ENCODE data around the gene PACRG.

Gene PACRG

GRCh38 chr6:163085426-163085825 is 357.7 kb downstream of the PACRG start:
- no peak for DNase-seq (ENCODE audit: low read depth, low spot score)

DNA sequence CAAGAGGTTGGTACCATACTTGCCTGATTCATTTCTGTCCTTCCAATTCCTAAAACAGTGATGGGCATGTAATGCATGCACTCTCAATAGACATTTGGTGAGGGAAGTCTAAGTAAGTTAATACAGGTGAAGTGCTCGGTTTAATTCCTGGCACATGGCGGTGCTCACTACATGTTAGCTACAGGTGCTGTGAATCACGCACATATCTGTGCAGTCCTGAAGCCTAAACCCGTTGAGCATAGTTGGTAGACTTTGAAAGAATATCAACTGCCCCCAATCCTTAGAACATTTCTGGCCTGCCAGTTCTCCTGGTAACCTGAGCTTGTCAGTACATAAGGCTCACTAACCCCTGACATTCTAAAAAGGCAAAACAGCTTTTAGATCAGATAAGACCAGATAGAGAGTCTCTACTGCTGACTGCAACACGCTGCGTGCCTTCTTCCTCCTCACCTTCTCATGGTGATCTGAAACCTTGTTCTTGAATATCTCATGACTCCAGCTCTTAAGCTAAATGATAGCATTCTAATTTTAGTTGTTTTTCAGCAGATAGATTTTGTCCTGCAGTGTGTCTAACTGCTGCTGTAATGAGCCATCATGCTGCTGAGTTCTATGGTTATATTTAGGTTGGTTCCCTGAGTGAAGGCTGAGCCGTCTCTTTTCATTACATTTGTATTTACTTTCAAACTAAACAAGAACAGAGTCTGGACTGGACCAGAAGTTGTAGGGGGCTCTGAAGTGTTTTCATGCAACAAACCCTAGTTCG is 358.3 kb downstream of the PACRG start:
- DNase-seq (ENCODE audit: low read depth, low spot score) = no peak

- DNase-seq (ENCODE audit: low read depth, low spot score) = no peak
These were observed 358.8 kb downstream of the PACRG start for GRCh38 chr6:163086624-163086920.

- no peak for DNase-seq (ENCODE audit: low read depth, low spot score)
These were observed 360.2 kb downstream of the PACRG start for GRCh38 chr6:163087981-163088380.

- DNase-seq (ENCODE audit: low read depth, low spot score) = no peak
These were observed 365.1 kb downstream of the PACRG start for GRCh38 chr6:163092876-163093275.

- DNase-seq (ENCODE audit: low read depth, low spot score) = no peak
These were observed 367.1 kb downstream of the PACRG start for GRCh38 chr6:163094881-163095280.

- DNase-seq (ENCODE audit: low read depth, low spot score) = no peak
These were observed 367.6 kb downstream of the PACRG start for GRCh38 chr6:163095401-163095800.

DNA sequence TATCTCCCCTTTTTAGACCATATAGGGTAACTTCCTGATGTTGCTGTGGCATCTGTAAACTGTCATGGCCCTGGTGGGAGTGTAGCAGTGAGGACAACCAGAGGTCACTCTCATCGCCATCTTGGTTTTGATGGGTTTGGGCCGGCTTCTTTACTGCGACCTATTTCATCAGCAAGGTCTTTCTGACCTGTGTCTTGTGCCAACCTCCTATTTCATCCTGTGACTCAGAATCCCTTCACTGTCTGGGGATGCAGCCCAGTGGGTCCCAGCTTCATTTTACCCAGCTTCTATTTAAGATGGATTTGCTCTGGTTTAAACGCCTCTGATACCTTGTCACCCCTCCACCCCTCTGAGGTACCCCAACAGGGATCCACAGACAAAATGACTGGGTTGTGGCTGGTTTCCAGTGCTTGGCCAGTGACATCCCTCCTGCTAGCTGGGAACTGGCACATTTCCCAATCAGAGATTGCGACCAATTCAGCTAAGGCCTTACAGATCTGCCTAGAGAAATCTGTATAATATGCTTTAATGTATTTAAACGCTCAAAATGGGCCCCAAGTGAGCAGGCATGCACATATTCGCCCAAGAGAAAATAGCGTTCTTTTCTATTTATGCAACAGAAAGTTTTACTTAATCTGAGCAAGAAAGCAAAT is 371.2 kb downstream of the PACRG start:
- no peak for DNase-seq (ENCODE audit: low read depth, low spot score)

- no peak for DNase-seq (ENCODE audit: low read depth, low spot score)
These were observed 371.9 kb downstream of the PACRG start for GRCh38 chr6:163099621-163100171.

DNA sequence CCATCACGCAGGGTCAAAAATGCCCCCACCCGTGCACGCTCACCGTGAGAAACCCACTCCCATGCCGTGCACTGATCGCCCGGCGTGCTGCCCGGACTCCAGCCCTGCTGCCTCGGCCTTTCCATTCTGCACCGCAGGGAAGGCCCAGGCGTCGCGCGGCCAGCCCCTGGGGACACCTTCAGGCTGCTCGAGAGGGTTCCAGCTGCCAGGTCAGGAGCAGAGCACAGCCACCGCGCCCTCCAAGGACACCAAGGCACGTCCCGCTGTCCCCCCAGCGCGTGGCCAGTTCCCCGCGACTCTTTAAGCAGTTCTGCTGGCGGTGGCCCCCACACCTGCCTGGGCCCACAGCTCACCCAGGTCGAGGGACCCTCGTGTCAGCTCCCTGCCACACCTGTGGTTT is 372.5 kb downstream of the PACRG start:
- DNase-seq (ENCODE audit: low read depth, low spot score) = no peak

DNA sequence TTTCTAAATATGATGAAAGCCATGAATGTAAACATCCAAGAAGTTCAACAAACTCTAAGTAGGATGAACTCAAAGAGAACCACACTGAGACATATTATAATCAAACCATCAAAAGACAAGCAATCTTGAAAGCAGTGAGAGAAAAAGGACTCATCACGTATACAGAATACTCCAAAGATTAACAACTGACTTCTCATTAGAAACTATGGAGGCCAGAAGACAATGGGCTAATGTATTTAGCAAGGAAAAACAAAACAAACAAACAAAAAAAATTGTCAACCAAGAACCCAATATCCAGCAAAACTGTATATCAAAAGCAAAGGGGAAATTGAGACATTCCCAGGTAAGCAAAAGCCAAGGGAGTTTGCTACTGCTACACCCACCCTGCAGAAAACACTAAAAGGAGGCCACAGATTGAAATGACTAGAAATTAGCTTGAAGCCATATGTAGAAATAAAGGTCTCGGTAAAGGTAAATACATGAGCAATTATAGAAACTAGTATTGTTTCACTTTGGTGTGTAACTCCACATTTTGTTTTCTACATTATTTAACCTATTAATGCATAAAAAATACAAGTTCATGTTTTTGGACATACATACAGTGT is 385.7 kb downstream of the PACRG start:
- DNase-seq (ENCODE audit: low read depth, low spot score) = no peak

DNA sequence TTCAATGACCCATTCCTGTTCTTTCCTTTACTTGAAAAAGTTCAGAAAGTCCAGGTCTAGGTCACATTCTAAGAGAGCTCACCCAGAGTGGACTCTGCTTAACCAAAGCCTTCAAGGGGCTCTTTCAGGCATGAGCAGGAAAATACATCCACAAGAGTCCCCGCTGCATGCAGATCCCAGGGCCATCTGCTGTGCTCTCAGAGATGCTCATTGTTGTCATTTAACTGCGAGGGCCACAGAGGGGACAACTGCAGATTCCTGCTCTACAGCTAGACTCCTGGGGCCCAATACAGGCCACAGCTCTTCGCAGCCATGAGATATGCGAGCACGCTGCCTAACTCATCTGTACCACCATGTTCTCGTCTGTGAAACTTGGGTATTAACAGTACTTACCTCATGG is 391.2 kb downstream of the PACRG start:
- DNase-seq (ENCODE audit: low read depth, low spot score) = no peak

GRCh38 chr6:163120223-163120622 is 392.4 kb downstream of the PACRG start:
- no peak for DNase-seq (ENCODE audit: low read depth, low spot score)

- DNase-seq (ENCODE audit: low read depth, low spot score) = no peak
These were observed 393.5 kb downstream of the PACRG start for GRCh38 chr6:163121270-163121669.

DNA sequence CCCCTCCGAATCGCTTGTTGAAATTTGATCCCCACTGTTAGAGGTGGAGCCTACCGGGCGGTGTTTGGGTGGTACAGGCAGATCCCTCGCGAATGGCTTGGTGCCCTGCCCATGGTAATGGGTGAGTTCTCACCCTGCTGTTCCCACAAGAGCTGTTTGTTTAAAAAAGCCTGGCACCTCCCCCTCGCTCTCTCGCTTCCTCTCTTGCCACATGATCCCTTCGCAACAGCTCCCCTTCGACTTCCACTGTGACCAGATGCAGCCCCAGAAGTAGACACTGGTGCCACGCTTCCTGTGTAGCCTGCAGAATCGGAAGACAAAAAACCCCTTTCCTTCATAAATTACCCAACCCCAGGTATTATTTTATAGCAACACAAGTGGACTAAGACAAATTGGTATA is 394.6 kb downstream of the PACRG start:
- no peak for DNase-seq (ENCODE audit: low read depth, low spot score)

- no peak for DNase-seq (ENCODE audit: low read depth, low spot score)
These were observed 395.3 kb downstream of the PACRG start for GRCh38 chr6:163123098-163123497.

DNA sequence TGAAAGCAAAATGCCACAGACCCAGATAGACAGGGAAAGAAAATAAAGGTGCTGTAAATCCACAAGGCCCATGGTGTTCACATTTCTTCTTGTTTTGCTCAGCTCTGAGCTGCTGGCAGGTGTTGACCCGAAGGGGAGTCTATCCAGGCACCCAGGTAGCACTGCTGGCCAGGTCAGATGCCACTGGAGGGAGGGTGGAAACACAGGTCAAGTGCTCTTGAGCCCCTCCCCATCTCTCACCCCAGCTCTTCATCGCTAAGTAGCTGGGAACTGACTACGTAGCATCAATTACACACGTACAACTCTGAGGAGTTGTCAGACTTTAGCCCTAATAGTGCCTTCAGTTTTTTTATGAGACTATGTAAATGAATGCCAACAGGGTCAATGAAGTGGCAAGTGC is 399.0 kb downstream of the PACRG start:
- no peak for DNase-seq (ENCODE audit: low read depth, low spot score)

GRCh38 chr6:163127587-163127986 is 399.8 kb downstream of the PACRG start:
- no peak for DNase-seq (ENCODE audit: low read depth, low spot score)

- no peak for DNase-seq (ENCODE audit: low read depth, low spot score)
These were observed 400.6 kb downstream of the PACRG start for GRCh38 chr6:163128324-163128723.

DNA sequence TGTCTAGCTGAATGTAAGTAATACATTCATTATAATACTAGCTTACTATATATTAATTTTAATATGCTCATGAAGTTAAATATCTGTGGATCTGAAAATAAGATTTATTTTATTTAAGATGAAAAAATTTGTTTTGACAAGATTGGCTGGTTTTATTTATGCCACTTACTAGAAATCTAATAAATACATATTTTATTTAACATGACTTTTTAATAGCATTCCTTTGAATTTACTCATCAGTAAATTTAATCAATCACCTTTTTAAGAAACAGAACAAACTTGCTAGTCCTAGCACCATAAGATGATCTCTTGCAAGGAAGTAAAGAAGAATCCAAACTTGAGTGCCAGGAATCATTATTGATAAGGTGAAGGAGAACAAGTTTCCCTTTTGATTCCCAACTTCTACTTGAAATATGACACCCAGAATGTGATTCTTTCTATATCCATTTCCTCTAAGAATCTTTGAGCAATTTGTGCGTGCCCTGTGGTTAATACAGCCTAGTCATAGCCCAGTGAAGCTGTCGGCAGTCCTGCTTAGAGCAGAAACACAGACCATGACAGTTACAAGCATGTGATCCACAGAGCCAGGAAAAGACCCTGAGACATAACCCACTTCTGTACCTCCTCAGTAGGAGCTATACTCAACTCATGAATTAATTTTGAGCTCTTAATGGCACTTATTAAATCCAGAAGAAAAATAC is 404.4 kb downstream of the PACRG start:
- no peak for DNase-seq (ENCODE audit: low read depth, low spot score)

GRCh38 chr6:163133017-163133416 is 405.2 kb downstream of the PACRG start:
- no peak for DNase-seq (ENCODE audit: low read depth, low spot score)

- DNase-seq (ENCODE audit: low read depth, low spot score) = no peak
These were observed 405.9 kb downstream of the PACRG start for GRCh38 chr6:163133691-163134090.
